B cell (primary cell): ENCODE data around the gene ANOS1.

ENCODE experiments used
- CTCF ChIP-seq: fragments of 200-600 bp; IDR thresholded peaks from one replicate; pipeline ENCODE4 v1.8.0; 2022; ENCODE audit warnings: antibody characterized with exemption, mild to moderate bottlenecking
- EZH2 ChIP-seq: IDR thresholded peaks from 2 replicates; pipeline ENCODE4 v1.6.1; 2012; ENCODE audit warnings: borderline replicate concordance, low read depth, mild to moderate bottlenecking, moderate library complexity, low read length; ENCODE audit not compliant: insufficient read depth, poor library complexity, severe bottlenecking

GRCh38 chrX:8627796-8628195, 104.1 kb downstream of the ANOS1 start:
- TF ChIP-seq CTCF (no peak), EZH2 (no peak)
